Activated CD8-positive, alpha-beta memory T cell treated with anti-CD3 and anti-CD28 coated beads, Interleukin-2, amount 50 U/mL, for 24 hours (primary cell): ENCODE measurements around the gene CYYR1.
"Not testable (repeated sequence)": the region's sequence is repeated elsewhere in the genome, so short reads cannot be mapped to it uniquely, and the experiment has no call there.

Source experiments
- DNase-seq: peaks from one replicate; pipeline ENCODE4 v3.0.0-alpha.2; 2020; ENCODE audit errors: extremely low read depth

The CYYR1 gene

GRCh38 chr21:26489781-26490180 lies 83.3 kb downstream of the CYYR1 start:
- no peak for DNase-seq

DNA sequence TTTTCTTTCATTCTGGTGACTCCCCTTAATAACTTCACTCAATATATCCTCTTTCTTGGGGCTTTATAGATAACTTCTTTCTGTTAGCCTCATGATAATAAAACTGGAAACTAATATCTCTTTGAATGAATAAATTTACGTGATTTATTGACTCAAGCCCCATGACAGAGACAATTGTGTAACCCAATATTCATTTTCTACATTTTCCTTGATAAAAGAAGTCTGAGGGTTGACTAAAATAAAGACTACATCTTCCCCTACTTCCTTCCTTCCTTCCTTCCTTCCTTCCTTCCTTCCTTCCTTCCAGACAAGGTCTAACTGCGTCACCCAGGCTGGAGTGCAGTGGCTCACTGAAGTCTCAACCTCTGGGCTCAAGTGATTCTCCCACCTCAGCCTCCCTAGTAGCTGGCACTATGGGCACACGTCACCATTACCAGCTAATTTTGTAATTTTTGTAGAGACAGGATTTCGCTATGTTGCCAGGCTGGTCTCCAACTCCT lies 85.1 kb downstream of the CYYR1 start:
- no peak for DNase-seq

DNA sequence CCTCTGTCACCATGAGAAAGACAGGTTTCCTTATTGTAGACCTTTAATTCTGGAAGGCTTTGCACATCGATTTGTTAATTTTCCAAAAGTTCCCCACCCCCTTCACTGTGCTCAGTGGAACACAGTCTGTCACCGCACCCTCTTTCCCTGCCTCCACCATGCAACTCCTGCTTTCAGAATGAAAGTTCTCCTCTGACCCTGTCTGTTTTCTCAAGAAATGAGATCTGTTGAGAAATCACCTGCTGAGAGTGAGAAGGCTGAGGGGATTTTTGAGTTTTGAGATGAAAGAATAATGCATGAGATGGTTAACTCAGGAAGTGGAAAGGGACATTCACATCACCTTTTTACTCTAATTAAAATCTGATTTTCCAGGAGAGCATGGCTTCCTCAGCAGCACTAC lies 99.6 kb downstream of the CYYR1 start:
- DNase-seq = no peak

- no peak for DNase-seq
Measured at GRCh38 chr21:26471099-26471471, 102.0 kb downstream of the CYYR1 start.

DNA sequence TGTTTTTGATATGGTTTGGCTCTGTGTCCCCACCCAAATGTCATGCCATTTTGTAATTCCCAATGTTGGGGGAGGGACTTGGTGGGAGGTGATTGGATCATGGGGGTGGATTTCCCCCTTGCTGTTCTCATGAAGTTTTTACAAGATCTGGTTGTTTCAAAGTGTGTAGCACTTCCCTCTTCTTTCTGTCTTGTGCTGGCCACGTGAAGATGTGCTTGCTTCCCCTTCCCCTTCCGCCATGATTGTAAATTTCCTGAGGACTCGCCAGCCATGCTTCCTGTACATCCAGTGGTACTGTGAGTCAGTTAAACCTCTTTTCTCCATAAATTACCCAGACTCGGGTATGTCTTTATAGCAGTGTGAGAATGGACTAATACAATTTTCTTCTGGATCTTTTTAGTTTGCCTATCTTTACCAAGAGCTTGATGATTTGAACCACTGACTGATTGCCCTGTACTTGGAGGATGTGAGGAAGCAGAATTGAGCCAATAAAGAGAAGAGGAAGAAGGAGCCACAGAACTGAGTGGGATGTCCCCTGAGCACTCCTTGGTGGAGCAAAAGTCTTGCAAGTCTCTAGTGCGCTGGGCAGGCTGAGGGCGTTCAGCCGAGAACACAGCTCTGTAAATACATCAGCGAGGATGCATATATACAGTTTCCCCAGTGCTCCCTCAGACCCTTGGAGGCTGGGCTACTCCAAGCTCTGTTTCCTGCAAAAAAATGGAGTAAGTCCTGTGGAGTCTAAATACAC lies 102.6 kb downstream of the CYYR1 start:
- no peak for DNase-seq

DNA sequence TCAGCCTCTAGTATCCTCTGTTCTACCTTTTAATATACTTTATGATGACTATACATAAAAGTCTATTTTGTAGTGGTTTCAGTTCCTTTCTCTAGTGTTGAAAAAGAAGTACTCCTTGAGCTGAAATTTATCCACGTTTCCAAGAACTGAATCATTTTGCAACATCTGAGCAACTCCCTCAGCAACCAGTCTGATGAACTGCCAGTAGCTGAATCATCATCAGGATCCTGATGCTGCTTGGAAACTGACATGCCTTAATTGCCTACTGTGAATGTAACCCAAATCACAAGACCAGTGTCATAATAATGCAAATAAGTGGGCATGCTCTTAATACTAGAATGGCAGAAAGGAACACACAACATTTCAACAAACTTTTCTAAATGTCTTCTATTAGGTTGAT lies 103.3 kb downstream of the CYYR1 start:
- DNase-seq = no peak

DNA sequence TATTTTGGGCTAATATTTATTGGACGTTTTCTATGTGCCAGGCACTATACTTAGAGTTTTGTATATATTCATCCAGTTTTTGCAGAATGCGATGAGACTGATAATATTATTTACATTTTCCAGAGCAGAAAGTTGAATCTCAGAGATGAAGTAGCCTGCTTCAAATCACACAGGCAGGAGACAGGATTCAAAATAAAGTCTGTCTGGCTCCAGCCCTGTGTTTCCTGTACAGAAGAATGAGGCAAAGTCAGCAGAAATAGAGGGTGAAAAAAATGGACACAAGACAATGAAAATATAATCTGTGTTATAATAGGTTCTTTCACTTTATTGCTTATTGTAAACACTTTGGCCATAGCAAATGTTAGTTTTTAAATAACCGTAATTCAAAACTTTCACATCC lies 107.2 kb downstream of the CYYR1 start:
- DNase-seq = no peak

DNA sequence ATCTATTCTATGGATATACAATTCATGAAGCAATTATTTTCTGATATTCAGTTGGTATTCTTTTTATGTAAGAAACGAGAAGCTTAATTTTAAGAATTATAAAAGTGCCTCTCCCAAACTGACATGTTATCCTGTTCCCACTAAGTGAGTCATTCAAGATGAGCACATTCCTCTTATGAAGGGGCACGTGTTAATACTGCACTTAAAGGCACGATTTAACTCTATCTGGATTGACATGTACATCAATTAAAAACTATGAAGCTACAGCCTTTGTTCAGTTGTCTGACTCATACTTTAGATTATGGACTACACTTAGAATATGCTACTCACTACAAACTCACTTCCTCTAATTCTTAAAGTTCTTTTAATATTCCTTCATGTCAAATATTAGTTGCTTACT lies 111.6 kb downstream of the CYYR1 start:
- no peak for DNase-seq

DNA sequence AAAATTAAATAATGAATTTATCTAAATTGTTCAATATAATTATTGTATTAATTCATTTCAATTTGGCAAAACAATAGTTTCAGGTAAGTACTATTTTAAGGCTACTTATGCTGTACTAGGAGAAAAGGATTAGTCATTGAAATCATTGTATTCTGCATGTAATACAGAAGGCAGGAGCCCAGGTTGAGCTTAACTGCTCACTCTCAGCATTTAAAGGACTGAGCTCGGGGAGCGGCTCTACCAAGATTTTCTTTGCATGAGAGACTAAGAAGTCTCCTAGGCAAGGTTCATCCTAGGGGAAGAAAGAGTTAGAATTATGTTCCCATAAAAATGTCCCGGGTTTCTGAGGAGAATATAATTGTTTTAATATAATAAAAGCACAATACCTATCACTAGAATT lies 112.5 kb downstream of the CYYR1 start:
- DNase-seq = no peak

GRCh38 chr21:26458854-26459253 lies 114.2 kb downstream of the CYYR1 start:
- not testable (repeated sequence) for DNase-seq

DNA sequence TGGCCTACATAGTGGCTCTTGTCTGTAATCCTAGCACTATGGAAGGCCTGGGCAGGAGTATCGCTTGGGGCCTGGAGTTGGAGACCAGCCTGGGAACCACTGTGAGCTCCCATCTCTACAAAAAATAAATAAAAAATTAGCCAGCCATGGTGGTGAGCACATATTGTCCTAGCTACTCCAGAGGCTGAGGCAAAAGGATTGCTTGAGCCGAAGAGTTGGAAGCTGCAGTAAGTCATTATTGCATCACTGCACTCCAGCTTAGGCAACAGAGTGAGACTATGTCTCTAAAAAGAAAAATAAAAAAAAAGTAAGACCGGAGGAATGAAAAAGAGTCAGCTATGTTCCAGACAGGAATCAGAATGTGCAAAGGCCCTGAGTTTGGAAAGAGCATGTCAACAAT lies 115.3 kb downstream of the CYYR1 start:
- no peak for DNase-seq

- DNase-seq = no peak
Measured at GRCh38 chr21:26453267-26453666, 119.8 kb downstream of the CYYR1 start.

GRCh38 chr21:26451081-26451740 lies 121.9 kb downstream of the CYYR1 start:
- DNase-seq = no peak

- DNase-seq = no peak
Measured at GRCh38 chr21:26449161-26449560, 123.9 kb downstream of the CYYR1 start.

GRCh38 chr21:26448751-26449150 lies 124.3 kb downstream of the CYYR1 start:
- DNase-seq = no peak

DNA sequence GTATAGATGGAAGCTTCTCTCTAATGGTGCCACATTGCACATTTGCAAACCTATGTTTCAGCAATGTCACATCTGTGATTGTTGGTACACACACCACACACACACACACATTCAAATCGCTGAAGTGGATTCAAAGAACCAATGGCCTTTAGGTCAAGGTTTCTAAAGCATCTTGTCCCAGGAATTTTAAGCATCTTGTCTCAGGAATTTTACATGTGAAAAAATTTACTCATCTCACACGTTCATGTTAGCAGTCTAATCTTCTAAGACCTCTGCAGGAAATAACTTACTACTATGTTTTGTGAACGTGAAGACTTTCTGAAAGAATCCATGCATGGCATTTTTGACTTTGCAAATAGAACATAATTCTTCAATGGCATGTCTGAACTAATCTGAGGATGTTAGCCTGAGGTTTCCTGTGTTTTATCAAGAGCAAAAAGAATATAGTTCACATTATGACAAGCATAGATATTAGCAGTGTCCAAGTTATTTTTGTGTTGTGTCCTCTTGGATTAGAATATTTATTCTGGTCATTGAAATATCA lies 125.1 kb downstream of the CYYR1 start:
- DNase-seq = no peak

GRCh38 chr21:26445440-26445839 lies 127.6 kb downstream of the CYYR1 start:
- DNase-seq = no peak

DNA sequence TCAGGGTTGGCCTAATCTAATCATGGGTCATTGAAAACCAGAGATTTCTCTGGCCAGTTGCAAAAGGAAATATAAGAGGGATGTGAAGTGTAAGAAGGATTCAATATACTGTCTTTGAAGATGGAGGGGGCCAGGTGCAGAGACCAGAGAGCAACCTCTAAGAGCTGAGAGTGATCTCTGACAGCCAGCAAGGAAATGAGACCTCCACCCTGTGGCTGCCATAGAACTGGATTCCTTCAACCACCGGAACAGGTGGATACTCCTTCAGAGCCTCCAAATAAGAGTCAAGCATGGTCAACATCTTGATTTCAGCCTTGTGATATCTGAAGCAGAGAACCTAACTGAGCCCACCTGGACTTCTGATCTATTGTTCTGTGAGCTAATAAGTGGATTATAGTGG lies 128.4 kb downstream of the CYYR1 start:
- no peak for DNase-seq

- no peak for DNase-seq
Measured at GRCh38 chr21:26443867-26444266, 129.2 kb downstream of the CYYR1 start.

DNA sequence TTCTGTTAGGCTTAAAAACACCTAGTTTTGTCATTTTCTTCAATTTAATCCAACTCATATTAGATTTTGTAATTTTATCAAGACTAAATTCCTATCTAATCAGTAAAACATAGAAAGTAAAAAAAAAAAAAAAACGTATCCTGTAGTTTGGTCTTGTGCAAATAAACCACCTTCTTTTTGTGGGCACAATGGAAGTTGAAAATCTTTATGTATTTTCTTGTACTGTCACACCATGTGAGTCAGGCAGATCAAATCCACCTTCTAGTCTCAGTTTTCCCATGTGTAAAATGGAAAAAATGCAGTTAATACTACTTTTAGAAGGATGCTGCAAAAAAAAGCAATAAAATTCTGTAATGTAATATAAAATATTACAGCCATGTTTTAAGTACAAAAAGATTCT lies 129.8 kb downstream of the CYYR1 start:
- no peak for DNase-seq

DNA sequence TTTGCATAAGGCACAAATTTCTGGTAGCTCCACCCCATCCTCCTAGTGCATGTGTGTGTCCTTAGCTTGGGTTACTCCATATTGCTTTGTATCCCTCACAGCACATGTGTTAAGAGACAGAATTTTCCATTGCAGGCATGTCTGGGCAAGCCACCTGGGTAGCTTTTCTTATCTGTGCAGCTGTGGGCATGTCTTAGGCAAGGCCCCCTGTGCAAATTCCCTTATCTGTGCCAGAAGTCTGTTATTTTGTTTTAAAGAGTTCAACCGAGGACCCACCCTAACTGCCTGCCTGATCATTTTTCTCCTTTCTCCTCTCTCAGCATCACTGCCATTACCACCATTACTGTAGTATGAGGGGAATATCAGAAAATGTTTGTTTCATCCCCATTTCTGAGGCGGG lies 131.9 kb downstream of the CYYR1 start:
- DNase-seq = no peak

DNA sequence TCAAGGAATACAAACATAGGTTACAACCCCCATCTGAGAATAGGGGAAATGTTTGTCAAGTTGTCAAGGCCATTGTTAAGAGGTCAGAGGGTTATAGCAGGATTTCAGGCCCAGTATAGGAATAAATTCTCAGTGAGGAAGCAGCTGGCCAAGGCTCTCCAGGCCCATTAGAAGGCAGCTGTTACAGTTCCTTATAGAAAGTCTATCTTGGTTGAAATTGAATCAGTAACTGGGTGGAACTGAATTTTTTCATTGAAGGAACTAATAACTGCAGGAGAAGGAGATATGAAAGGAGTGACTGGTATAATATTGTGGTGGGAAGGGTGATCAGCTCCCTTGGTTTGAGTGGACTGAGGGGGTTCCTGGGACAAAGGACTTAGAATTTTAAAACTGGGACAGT lies 134.1 kb downstream of the CYYR1 start:
- no peak for DNase-seq

DNA sequence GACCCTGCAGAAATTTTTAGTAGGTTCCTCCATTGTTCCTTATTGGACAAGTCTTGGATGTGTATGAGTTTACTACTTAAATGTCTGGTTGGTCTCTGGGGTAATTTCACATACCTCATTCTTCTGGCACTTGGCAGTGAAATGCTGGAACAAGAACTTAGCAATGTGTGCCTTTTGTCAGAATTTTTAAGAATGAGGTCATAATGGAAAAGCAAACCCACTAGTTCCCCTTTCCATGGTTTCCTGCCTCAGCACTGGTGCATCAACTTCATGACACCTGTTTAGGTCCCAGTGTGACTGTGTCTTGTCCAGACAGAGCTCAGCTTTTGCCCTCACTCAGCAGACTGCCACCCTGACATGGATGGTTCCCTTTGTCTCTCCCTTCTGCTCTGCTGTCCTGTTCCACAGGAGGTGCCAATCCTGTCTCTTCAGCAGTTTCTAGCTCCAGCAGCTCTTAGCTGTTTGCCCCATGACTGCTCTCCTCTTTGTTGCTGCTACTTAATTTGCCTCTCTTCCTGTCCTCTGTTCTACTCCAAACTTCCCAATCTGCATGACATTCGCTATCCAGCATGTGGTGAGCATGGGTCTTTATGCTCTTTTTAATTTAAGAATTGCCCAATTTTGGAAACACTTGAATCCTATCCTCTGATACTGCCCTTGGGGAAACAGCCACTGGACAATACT lies 135.6 kb downstream of the CYYR1 start:
- no peak for DNase-seq
